Fibroblast of pulmonary artery (primary cell): ENCODE measurements around the gene COG7.

ENCODE experiments used
- DNase-seq: peaks from one replicate; pipeline ENCODE4 v3.0.0-alpha.2; 2010; ENCODE audit warnings: low read depth
- H3K4me3 ChIP-seq: replicated peaks from 2 replicates; pipeline ENCODE4 v1.5.1; 2011; ENCODE audit warnings: low read depth, mild to moderate bottlenecking, control low read depth, low read length, moderate library complexity
- CTCF ChIP-seq: IDR thresholded peaks from 2 replicates; pipeline ENCODE4 v1.5.1; 2011; ENCODE audit warnings: mild to moderate bottlenecking, control low read depth, low read length, inconsistent platforms; ENCODE audit errors: missing control alignments

COG7 gene

GRCh38 chr16:23362460-23363317 lies 90.3 kb downstream of the COG7 start:
- H3K4me3 ChIP-seq, result no peak overlapping the region
- DNase-seq, result no peak
- no peak for TF ChIP-seq CTCF

GRCh38 chr16:23359092-23359760 lies 93.8 kb downstream of the COG7 start:
- DNase-seq, result no peak
- H3K4me3 ChIP-seq, result no peak overlapping the region
- TF ChIP-seq CTCF, result no peak

- TF ChIP-seq CTCF, result no peak
- DNase-seq, result no peak
- H3K4me3 ChIP-seq, result no peak overlapping the region
Observed at GRCh38 chr16:23357761-23358290, 95.2 kb downstream of the COG7 start.

- H3K4me3 ChIP-seq, result no peak overlapping the region
- TF ChIP-seq CTCF, result no peak
- no peak for DNase-seq
Observed at GRCh38 chr16:23356941-23357340, 96.0 kb downstream of the COG7 start.

- no peak for DNase-seq
- H3K4me3 ChIP-seq, result no peak overlapping the region
- no peak for TF ChIP-seq CTCF
Observed at GRCh38 chr16:23355106-23355670, 97.8 kb downstream of the COG7 start.

GRCh38 chr16:23354246-23354645 lies 98.7 kb downstream of the COG7 start:
- no peak overlapping the region for H3K4me3 ChIP-seq
- DNase-seq, result no peak
- TF ChIP-seq CTCF, result no peak
